HepG2 (cell line): ENCODE results near the gene LSM2. TPM values are rescaled to one million over a fixed set of nuclear protein-coding genes. Genes with fewer than 3 reads are reported as not detected.
A peak's percentile ranks its signal among the peaks of the same experiment; 100 is the strongest.

Experiments
- FOSL2 ChIP-seq: sonication (generic); formaldehyde crosslinking; IDR thresholded peaks from 2 replicates; pipeline ENCODE4 v1.4.0; 2020; ENCODE audit warnings: missing genetic modification reagents
- GATAD1 ChIP-seq: IDR thresholded peaks from 2 replicates; pipeline ENCODE4 v1.6.1; 2016; ENCODE audit warnings: missing genetic modification reagents, missing compliant biosample characterization
- GPN1 ChIP-seq: sonication (generic); formaldehyde crosslinking; IDR thresholded peaks from 2 replicates; pipeline ENCODE4 v1.5.1; 2020; ENCODE audit warnings: missing genetic modification reagents, borderline replicate concordance
- GTF2F1 ChIP-seq: fragments of 150-350 bp; IDR thresholded peaks from 2 replicates; pipeline ENCODE4 v1.6.1; 2014; ENCODE audit warnings: low read length
- HES4 ChIP-seq: sonication (generic); formaldehyde crosslinking; IDR thresholded peaks from 2 replicates; pipeline ENCODE4 v1.9.0; 2021; ENCODE audit warnings: mild to moderate bottlenecking, missing genetic modification reagents, borderline replicate concordance
- HMG20B ChIP-seq: conservative IDR thresholded peaks from 2 replicates; pipeline ENCODE4 v1.6.1; 2016; ENCODE audit warnings: missing genetic modification reagents, missing compliant biosample characterization
- JUN ChIP-seq: sonication (generic); formaldehyde crosslinking; IDR thresholded peaks from 2 replicates; pipeline ENCODE4 v1.4.0; 2020; ENCODE audit warnings: mild to moderate bottlenecking, missing genetic modification reagents
- MAFF ChIP-seq: IDR thresholded peaks from 2 replicates; pipeline ENCODE4 v1.6.1; 2011; ENCODE audit warnings: low read depth, low read length, improper control_type of control experiment
- MXI1 ChIP-seq: IDR thresholded peaks from 3 replicates; pipeline ENCODE4 v1.6.1; 2012; ENCODE audit warnings: low read depth, low read length, inconsistent platforms, borderline replicate concordance
- NFKBIZ ChIP-seq: IDR thresholded peaks from 2 replicates; pipeline ENCODE4 v1.6.1; 2018; ENCODE audit warnings: missing genetic modification reagents, missing compliant biosample characterization
- NR1H2 ChIP-seq: sonication (generic); formaldehyde crosslinking; IDR thresholded peaks from 2 replicates; pipeline ENCODE4 v1.8.1; 2022; ENCODE audit warnings: low read depth, missing genetic modification reagents, borderline replicate concordance
- PHF8 ChIP-seq: sonication (generic); formaldehyde crosslinking; IDR thresholded peaks from 2 replicates; pipeline ENCODE4 v1.5.0; 2020; ENCODE audit warnings: missing genetic modification reagents
- SALL2 ChIP-seq: sonication (generic); formaldehyde crosslinking; IDR thresholded peaks from 2 replicates; pipeline ENCODE4 v1.8.1; 2023; ENCODE audit warnings: mild to moderate bottlenecking, missing genetic modification reagents, inconsistent platforms
- SNAPC4 ChIP-seq: sonication (generic); formaldehyde crosslinking; IDR thresholded peaks from 2 replicates; pipeline ENCODE4 v1.4.0; 2020; ENCODE audit warnings: mild to moderate bottlenecking, missing genetic modification reagents
- SPEN ChIP-seq: sonication (generic); formaldehyde crosslinking; IDR thresholded peaks from 2 replicates; pipeline ENCODE4 v1.5.1; 2020; ENCODE audit warnings: low read depth, mild to moderate bottlenecking, missing genetic modification reagents
- TERF1 ChIP-seq: sonication (generic); formaldehyde crosslinking; IDR thresholded peaks from 2 replicates; pipeline ENCODE4 v1.8.0; 2022; ENCODE audit warnings: mild to moderate bottlenecking, missing genetic modification reagents, moderate library complexity
- ZFP36L2 ChIP-seq: sonication (generic); formaldehyde crosslinking; IDR thresholded peaks from 2 replicates; pipeline ENCODE4 v1.4.0; 2020; ENCODE audit warnings: missing genetic modification reagents
- ZFP37 ChIP-seq: sonication (generic); formaldehyde crosslinking; IDR thresholded peaks from 2 replicates; pipeline ENCODE4 v1.4.0; 2020; ENCODE audit warnings: missing genetic modification reagents, borderline replicate concordance
- ZNF263 ChIP-seq: sonication (generic); formaldehyde crosslinking; IDR thresholded peaks from 2 replicates; pipeline ENCODE4 v1.4.0; 2020; ENCODE audit warnings: missing genetic modification reagents
- ZNF264 ChIP-seq: sonication (generic); formaldehyde crosslinking; IDR thresholded peaks from 2 replicates; pipeline ENCODE4 v1.4.0; 2020; ENCODE audit warnings: missing genetic modification reagents
- ZNF383 ChIP-seq: sonication (generic); formaldehyde crosslinking; IDR thresholded peaks from 2 replicates; pipeline ENCODE4 v1.4.0; 2020; ENCODE audit warnings: missing genetic modification reagents, mild to moderate bottlenecking, borderline replicate concordance
- ZNF629 ChIP-seq: sonication (generic); formaldehyde crosslinking; conservative IDR thresholded peaks from 2 replicates; pipeline ENCODE4 v1.5.0; 2020; ENCODE audit warnings: missing genetic modification reagents
- ZNF678 ChIP-seq: sonication (generic); formaldehyde crosslinking; IDR thresholded peaks from 2 replicates; pipeline ENCODE4 v1.4.0; 2020; ENCODE audit warnings: mild to moderate bottlenecking, missing genetic modification reagents
- ZNF75D ChIP-seq: sonication (generic); formaldehyde crosslinking; IDR thresholded peaks from 2 replicates; pipeline ENCODE4 v1.8.1; 2023; ENCODE audit warnings: missing genetic modification reagents, mild to moderate bottlenecking, borderline replicate concordance
- ZNF761 ChIP-seq: sonication (generic); formaldehyde crosslinking; conservative IDR thresholded peaks from 2 replicates; pipeline ENCODE4 v1.4.0; 2020; ENCODE audit warnings: mild to moderate bottlenecking, missing genetic modification reagents
- ZSCAN21 ChIP-seq: sonication (generic); formaldehyde crosslinking; IDR thresholded peaks from 2 replicates; pipeline ENCODE4 v1.8.0; 2022; ENCODE audit warnings: mild to moderate bottlenecking, missing genetic modification reagents, moderate library complexity, borderline replicate concordance
- polyA plus RNA-seq, 8 experiments: library from polyadenylated mRNA; depleted of rRNA in 3 of 8; stranded (reverse) in 7 of 8; unstranded in 1 of 8; fragments of >200 nt; fragmentation: Illumina TruSeq in 4 of 8; extraction: Trizol in 4 of 8; gene quantifications; 2 replicates each; pipeline versions ENCODE4 v1.2.1 to v1.2.3, GENCODE V29; 2011 to 2016; ENCODE audit warnings: low read depth in 4 of 8, missing spikeins in 1 of 8, mixed read lengths in 1 of 8; ENCODE audit not compliant: insufficient read depth in 1 of 8
- total RNA-seq, 5 experiments: library from RNA; depleted of rRNA; stranded (reverse); fragments of >200 nt; fragmentation: Illumina TruSeq; extraction: Trizol; gene quantifications; 2 replicates each; pipeline ENCODE4 v1.2.3, GENCODE V29; 2016; ENCODE audit warnings: low read depth in 1 of 5

LSM2 gene
- total and polyA plus RNA-seq, 2 of the 13 experiments (the other 11 are each of a cell fraction or from before 2014, with no cell fraction given), result 69.4 to 90.5 TPM

- TF ChIP-seq FOSL2 (CRISPR knock-in tag), result 0 out of 2 replicates have a peak, but pooled peaks have one; percentile 16
- TF ChIP-seq ZNF761 (CRISPR knock-in tag), result no peak
- TF ChIP-seq MAFF, result no peak
- TF ChIP-seq PHF8 (CRISPR knock-in tag), result peak; percentile 49
- TF ChIP-seq GPN1 (CRISPR knock-in tag), result no peak
- no peak for TF ChIP-seq ZNF383 (CRISPR knock-in tag)
- no peak for TF ChIP-seq ZNF678 (CRISPR knock-in tag)
- TF ChIP-seq ZFP37 (CRISPR knock-in tag), result no peak; the same call in 1 of the 2 replicates
- no peak for TF ChIP-seq SNAPC4 (CRISPR knock-in tag)
- TF ChIP-seq ZNF75D, result no peak
- no peak for TF ChIP-seq NFKBIZ
- TF ChIP-seq TERF1 (CRISPR knock-in tag), result no peak
- no peak for TF ChIP-seq GTF2F1
- peak; percentile 16; the same call in 1 of the 2 replicates for TF ChIP-seq SALL2
- no peak; the same call in 1 of the 2 replicates for TF ChIP-seq GATAD1 (CRISPR knock-in tag)
- no peak for TF ChIP-seq ZNF629 (CRISPR knock-in tag)
- TF ChIP-seq HES4 (CRISPR knock-in tag), result no peak
- no peak; the same call in 1 of the 2 replicates for TF ChIP-seq ZSCAN21
- TF ChIP-seq MXI1, result no peak; the same call in 2 of the 3 replicates
- no peak for TF ChIP-seq HMG20B
- no peak for TF ChIP-seq SPEN (CRISPR knock-in tag)
- TF ChIP-seq ZNF264 (CRISPR knock-in tag), result no peak
- TF ChIP-seq JUN (CRISPR knock-in tag), result no peak
- no peak for TF ChIP-seq ZFP36L2 (CRISPR knock-in tag)
- peak; percentile 43; the same call in 1 of the 2 replicates for TF ChIP-seq ZNF263 (CRISPR knock-in tag)
- no peak for TF ChIP-seq NR1H2 (CRISPR knock-in tag)
Measured at GRCh38 chr6:31765910-31766794, 40.6 kb downstream of the LSM2 start (continued).
